LNCAP (cell line): ENCODE measurements around the gene GRAP2.

Source experiments
- CTCF ChIP-seq: fragments of 450-650 bp; IDR thresholded peaks from 2 replicates; pipeline ENCODE4 v1.5.1; 2017; ENCODE audit warnings: mild to moderate bottlenecking

The GRAP2 gene

DNA sequence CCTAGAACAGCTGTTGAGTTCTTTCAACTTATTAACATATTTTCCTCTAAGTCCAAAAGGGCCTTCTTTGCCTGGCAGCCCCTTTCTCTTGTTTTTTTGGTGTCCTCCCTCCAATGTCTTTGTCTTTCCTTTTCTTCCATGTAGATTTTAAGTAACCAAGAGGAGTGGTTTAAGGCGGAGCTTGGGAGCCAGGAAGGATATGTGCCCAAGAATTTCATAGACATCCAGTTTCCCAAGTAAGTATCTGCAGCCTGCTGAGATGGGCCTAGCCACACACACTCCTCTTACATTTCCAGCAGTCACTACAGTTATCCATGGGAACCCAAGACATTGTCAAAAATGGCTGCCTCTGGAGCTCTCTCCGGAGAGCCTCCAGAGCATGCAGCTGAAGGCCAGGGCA lies 54.8 kb downstream of the GRAP2 start:
- no peak for TF ChIP-seq CTCF

- no peak for TF ChIP-seq CTCF
Measured at GRCh38 chr22:39956932-39957664, 56.2 kb downstream of the GRAP2 start.

GRCh38 chr22:39958009-39958711 lies 57.3 kb downstream of the GRAP2 start:
- no peak for TF ChIP-seq CTCF

DNA sequence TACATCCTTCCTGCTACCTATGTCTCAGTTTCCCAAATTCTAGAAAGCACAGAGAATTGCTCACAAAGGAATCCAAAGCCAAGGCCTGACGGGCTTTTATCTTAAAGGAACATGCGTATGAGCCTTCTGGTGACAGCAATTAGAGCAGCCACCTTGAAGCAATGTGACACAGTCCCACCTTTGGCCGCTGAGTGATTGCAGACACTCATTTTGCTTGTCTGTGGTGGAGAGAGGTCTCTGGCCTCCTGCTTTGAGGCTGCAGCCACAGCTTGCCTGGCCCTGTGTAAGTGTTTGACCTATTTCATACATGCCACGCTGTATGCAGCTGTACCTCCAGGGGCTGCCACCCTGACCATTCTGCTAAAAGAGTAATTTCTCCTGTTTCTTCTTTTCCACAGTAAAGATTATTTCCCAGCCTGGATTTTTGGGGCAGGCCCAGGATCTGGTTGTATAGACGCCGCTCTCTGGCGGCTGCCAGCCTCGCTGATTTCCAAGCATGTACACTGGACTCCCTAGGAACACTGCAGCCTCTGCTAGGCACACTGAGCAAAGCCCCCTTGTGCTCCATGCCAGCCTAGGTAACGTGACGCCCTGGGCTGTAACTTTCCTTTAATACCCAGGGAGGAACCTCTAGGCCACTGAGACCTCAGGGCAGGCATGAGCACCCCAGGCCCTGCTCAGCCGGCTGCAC lies 58.2 kb downstream of the GRAP2 start:
- no peak for TF ChIP-seq CTCF

GRCh38 chr22:39959640-39960447 lies 59.0 kb downstream of the GRAP2 start, which contains the start of gene TMA7B:
Gene TMA7B (plus strand): TSS chr22:39960397. CDS start chr22:39964375, 3,978 bp downstream.
- no peak for TF ChIP-seq CTCF

GRCh38 chr22:39960791-39961746 lies 60.2 kb downstream of the GRAP2 start:
- no peak for TF ChIP-seq CTCF
